Measurements from ENCODE around the gene B4GALT2.

Gene B4GALT2

GRCh38 chr1:43947061-43947873, 31.7 kb upstream of the B4GALT2 start:
- no peak for DNase-seq

- no peak for DNase-seq
Measured at GRCh38 chr1:43947874-43948437, 31.1 kb upstream of the B4GALT2 start.

- DNase-seq: no peak
Measured at GRCh38 chr1:43949678-43950077, 29.3 kb upstream of the B4GALT2 start.

- no peak for DNase-seq
Measured at GRCh38 chr1:43951021-43951985, 27.7 kb upstream of the B4GALT2 start.

GRCh38 chr1:43952731-43953346, 26.2 kb upstream of the B4GALT2 start:
- no peak for DNase-seq

- no peak for DNase-seq
Measured at GRCh38 chr1:43953361-43953760, 25.6 kb upstream of the B4GALT2 start.

GRCh38 chr1:43954036-43954435, 25.0 kb upstream of the B4GALT2 start:
- DNase-seq: no peak

GRCh38 chr1:43956234-43956633, 22.8 kb upstream of the B4GALT2 start:
- no peak for DNase-seq

GRCh38 chr1:43957407-43958040, 21.5 kb upstream of the B4GALT2 start:
- no peak for DNase-seq

- no peak for DNase-seq
Measured at GRCh38 chr1:43958351-43959255, 20.4 kb upstream of the B4GALT2 start.

- no peak for DNase-seq
Measured at GRCh38 chr1:43960798-43961197, 18.2 kb upstream of the B4GALT2 start.

GRCh38 chr1:43961692-43962091, 17.3 kb upstream of the B4GALT2 start:
- DNase-seq: no peak

GRCh38 chr1:43962324-43962723, 16.7 kb upstream of the B4GALT2 start:
- DNase-seq: no peak

- DNase-seq: no peak
Measured at GRCh38 chr1:43963006-43963405, 16.0 kb upstream of the B4GALT2 start.

- no peak for DNase-seq
Measured at GRCh38 chr1:43963890-43964289, 15.1 kb upstream of the B4GALT2 start.

- no peak for DNase-seq
Measured at GRCh38 chr1:43965316-43965715, 13.7 kb upstream of the B4GALT2 start.

GRCh38 chr1:43968348-43968948, 10.6 kb upstream of the B4GALT2 start:
- peak; percentile 25 for DNase-seq

- DNase-seq: no peak
Measured at GRCh38 chr1:43969416-43969745, 9.6 kb upstream of the B4GALT2 start.

- peak; percentile 95 for DNase-seq
Measured at GRCh38 chr1:43969746-43970466, 9.1 kb upstream of the B4GALT2 start, which contains the start of gene DPH2. Gene DPH2, plus strand, starts transcription at chr1:43970010. Its CDS starts 166 bp downstream, at chr1:43970176.

GRCh38 chr1:43970502-43970901, 8.5 kb upstream of the B4GALT2 start:
- no peak for DNase-seq
